WERI-Rb-1 (cell line): ENCODE data around the gene SH3BGRL2.

Experiments used
- DNase-seq: peaks from one replicate; pipeline ENCODE4 v3.0.0-alpha.2; 2020
- H3K27ac ChIP-seq: fragments of 250-450 bp; sonication (Bioruptor Pico); 2 replicates; pipeline ENCODE4 v1.5.1; 2020; ENCODE audit warnings: mild to moderate bottlenecking, moderate library complexity
- H3K27me3 ChIP-seq: fragments of 250-450 bp; sonication (Bioruptor Pico); 2 replicates; pipeline ENCODE4 v1.5.1; 2021; ENCODE audit warnings: mild to moderate bottlenecking, low read depth, moderate library complexity; ENCODE audit not compliant: insufficient read depth, severe bottlenecking
- H3K36me3 ChIP-seq: fragments of 250-450 bp; sonication (Bioruptor Pico); 2 replicates; pipeline ENCODE4 v1.5.1; 2020; ENCODE audit warnings: mild to moderate bottlenecking, moderate library complexity
- H3K4me3 ChIP-seq: 2 replicates; pipeline ENCODE4 v1.5.1; 2011; ENCODE audit warnings: low read depth, mild to moderate bottlenecking, control low read depth, low read length
- H3K9me3 ChIP-seq: fragments of 250-450 bp; sonication (Bioruptor Pico); 2 replicates; pipeline ENCODE4 v1.5.1; 2021; ENCODE audit warnings: mild to moderate bottlenecking, moderate library complexity; ENCODE audit not compliant: severe bottlenecking
- TF ChIP-seq, protein P1 (sequence below): IDR thresholded peaks from 2 replicates; pipeline ENCODE4 v1.5.1; 2011; ENCODE audit warnings: low read depth, mild to moderate bottlenecking, control low read depth, inconsistent platforms, low read length

SH3BGRL2 gene

DNA sequence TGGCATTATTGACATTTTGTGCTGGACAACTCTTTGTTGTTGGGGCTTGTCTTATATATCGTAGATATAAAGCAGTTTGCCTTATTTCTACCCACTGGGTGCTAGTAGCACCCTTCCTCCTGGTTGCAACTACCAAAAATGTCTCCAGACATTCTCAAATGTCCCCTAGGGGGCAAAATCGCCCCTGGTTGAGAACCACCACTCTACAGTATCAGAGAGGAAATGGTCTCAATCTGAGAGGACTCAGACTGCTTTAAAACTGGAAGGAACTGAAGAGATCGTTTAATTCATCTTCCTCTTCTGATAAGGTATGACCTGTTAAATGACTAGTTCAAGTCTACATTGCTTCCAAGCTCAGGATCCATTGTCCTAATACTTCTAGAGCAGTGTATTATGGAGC is 14.9 kb downstream of the SH3BGRL2 start:
- Histone ChIP-seq H3K9me3 (no peaks in the 10 kb centered on the region), H3K27ac (no peak overlapping the region), H3K36me3 (no peaks in the 10 kb centered on the region), H3K4me3 (no peak overlapping the region), H3K27me3 (no peaks in the 10 kb centered on the region)
- DNase-seq, result no peak
- TF ChIP-seq, protein P1, sequence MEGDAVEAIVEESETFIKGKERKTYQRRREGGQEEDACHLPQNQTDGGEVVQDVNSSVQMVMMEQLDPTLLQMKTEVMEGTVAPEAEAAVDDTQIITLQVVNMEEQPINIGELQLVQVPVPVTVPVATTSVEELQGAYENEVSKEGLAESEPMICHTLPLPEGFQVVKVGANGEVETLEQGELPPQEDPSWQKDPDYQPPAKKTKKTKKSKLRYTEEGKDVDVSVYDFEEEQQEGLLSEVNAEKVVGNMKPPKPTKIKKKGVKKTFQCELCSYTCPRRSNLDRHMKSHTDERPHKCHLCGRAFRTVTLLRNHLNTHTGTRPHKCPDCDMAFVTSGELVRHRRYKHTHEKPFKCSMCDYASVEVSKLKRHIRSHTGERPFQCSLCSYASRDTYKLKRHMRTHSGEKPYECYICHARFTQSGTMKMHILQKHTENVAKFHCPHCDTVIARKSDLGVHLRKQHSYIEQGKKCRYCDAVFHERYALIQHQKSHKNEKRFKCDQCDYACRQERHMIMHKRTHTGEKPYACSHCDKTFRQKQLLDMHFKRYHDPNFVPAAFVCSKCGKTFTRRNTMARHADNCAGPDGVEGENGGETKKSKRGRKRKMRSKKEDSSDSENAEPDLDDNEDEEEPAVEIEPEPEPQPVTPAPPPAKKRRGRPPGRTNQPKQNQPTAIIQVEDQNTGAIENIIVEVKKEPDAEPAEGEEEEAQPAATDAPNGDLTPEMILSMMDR, result 0 out of 2 replicates have a peak, but pooled peaks have one; percentile 16

DNA sequence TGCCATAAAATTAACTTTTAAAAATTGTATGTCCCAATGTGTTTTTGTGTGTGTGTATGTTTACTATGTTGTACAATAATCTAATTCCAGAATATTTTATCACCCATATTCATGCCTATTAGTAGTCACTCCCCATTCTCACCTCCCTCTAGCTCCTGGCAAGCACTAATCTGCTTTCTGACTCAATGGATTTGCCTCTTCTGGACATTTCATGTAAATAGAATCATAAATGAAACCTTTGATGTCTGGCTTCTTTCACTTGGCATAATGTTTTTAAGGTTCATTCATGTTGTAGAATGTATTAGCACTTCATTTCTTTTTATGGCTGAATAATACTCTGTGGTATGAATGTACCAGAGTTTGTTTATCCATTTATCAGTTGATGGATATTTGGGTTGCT is 15.4 kb downstream of the SH3BGRL2 start:
- Histone ChIP-seq H3K27ac (no peak overlapping the region), H3K4me3 (no peak overlapping the region), H3K36me3 (no peaks in the 10 kb centered on the region), H3K9me3 (no peaks in the 10 kb centered on the region), H3K27me3 (no peaks in the 10 kb centered on the region)
- TF ChIP-seq, protein P1, result no peak
- DNase-seq, result no peak

DNA sequence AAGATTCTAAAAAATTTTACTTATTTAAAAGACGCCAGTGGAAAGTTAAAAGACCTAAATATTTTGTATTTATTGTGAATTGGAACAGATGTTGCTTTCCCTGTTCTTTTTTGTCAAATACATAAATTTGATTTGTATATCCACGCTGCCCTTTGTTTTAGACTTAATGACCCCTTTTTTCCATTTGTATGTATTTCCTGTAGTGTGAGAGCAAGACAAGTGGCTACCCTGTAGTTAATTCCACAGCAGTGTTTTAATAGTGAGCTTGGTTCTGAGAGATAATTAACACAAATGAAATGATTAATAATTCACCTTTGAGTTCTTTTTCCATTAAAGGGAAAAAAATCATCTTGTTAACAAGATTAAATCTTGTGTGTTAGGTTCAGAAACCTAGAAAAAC is 16.6 kb downstream of the SH3BGRL2 start:
- Histone ChIP-seq H3K27ac (no peak overlapping the region), H3K27me3 (no peaks in the 10 kb centered on the region), H3K4me3 (no peak overlapping the region), H3K9me3 (no peaks in the 10 kb centered on the region), H3K36me3 (no peaks in the 10 kb centered on the region)
- no peak for DNase-seq
- TF ChIP-seq, protein P1, result no peak

DNA sequence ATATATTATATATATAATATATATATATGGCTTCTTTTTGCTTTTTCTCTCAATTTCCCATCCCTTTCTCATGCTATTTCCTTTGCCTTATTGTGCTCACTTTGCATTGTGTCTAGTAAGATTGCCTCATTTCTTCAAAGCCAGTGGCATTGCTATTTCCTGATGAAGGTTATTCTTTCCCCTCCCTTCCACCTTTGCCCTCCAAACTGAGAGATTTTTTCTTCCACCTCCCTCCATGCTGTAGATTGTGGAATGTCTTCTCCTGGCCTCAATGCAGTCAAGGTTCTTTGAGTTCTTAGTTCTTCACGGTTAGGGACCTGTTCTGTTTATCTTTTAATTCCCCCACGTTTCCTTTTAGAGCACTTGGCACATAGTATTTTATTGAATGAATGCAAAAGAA is 17.2 kb downstream of the SH3BGRL2 start:
- Histone ChIP-seq H3K9me3 (no peaks in the 10 kb centered on the region), H3K4me3 (no peak overlapping the region), H3K36me3 (no peaks in the 10 kb centered on the region), H3K27ac (no peak overlapping the region), H3K27me3 (no peaks in the 10 kb centered on the region)
- DNase-seq, result no peak
- TF ChIP-seq, protein P1, result no peak

DNA sequence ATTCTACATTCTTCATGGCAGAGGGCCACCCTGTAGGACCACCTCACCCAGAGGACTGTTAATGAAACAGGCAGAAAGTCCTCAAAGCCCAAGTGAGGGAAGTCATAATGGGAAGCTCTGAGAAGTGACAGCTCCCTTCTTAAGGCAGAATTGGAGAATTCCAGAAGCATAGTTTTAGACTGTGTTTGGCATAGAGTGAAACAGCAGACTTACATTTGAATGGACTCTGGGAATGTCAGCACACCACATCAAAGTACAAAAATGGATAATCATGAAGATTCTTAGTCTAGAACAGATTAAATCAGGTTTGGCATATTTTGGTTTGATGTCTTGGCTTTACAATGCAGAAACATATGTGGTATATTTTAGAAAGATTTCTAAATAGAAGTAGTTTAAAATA is 17.9 kb downstream of the SH3BGRL2 start:
- Histone ChIP-seq H3K27me3 (no peaks in the 10 kb centered on the region), H3K4me3 (no peak overlapping the region), H3K9me3 (no peaks in the 10 kb centered on the region), H3K27ac (no peak overlapping the region), H3K36me3 (no peaks in the 10 kb centered on the region)
- no peak for DNase-seq
- TF ChIP-seq, protein P1, result no peak

DNA sequence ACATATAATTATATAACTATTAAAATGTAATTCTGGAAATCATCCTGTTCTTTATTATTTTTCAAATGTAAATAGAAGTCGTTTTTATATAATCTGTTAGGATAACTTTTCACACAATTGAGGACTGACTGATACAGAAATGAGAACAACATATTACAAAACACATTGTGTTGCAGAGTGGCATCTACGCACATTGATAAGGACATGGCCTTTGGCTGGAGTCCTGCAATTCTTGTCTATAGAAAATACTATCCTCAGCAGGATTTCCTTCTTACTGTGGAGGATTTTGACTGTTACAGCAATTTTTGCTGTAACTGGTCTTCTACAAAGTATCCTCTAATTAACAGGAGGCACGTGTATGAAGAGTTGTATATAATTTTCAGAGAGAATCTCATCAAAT is 19.8 kb downstream of the SH3BGRL2 start:
- Histone ChIP-seq H3K9me3 (no peaks in the 10 kb centered on the region), H3K4me3 (no peak overlapping the region), H3K27me3 (no peaks in the 10 kb centered on the region), H3K36me3 (no peaks in the 10 kb centered on the region), H3K27ac (no peak overlapping the region)
- TF ChIP-seq, protein P1, result no peak
- no peak for DNase-seq
